A673 (cell line): ENCODE data around the gene POLDIP2. TPM values are rescaled to one million over a fixed set of nuclear protein-coding genes. Genes with fewer than 3 reads are reported as not detected.

Experiments
- BruUV-seq: library from RNA; stranded (reverse); fragments of 400-500 nt; replicated peaks from 2 replicates; lab custom pipeline; 2021; lab: Mats Ljungman, UMichigan
- CTCF ChIA-PET: fragments of 300-600 bp; sonication (Branson Sonifier 250); formaldehyde crosslinking; loops from one replicate; lab custom pipeline; 2022; ENCODE audit warnings: antibody characterized with exemption; lab: Charles Lee
- POLR2A ChIA-PET: fragments of 300-600 bp; sonication (Branson Sonifier 250); formaldehyde crosslinking; loops from one replicate; lab custom pipeline; 2022; ENCODE audit warnings: antibody characterized with exemption; ENCODE audit not compliant: low non-redundant PET; lab: Charles Lee
- DNase-seq: peaks from one replicate; pipeline ENCODE4 v3.0.0-alpha.2; 2015; ENCODE audit warnings: low spot score
- H3K27ac ChIP-seq: fragments of 200-600 bp; sonication (generic); 2 replicates; pipeline ENCODE4 v1.5.1; 2016; ENCODE audit warnings: mixed run types, low read depth, mild to moderate bottlenecking, mixed read lengths, antibody characterized with exemption, low read length; ENCODE audit not compliant: poor library complexity, severe bottlenecking
- H3K27me3 ChIP-seq: fragments of 200-600 bp; sonication (generic); replicated peaks from 2 replicates; pipeline ENCODE4 v1.6.1; 2017; ENCODE audit warnings: mixed run types, low read depth, mild to moderate bottlenecking, mixed read lengths, antibody characterized with exemption, low read length; ENCODE audit not compliant: insufficient read depth, poor library complexity
- H3K36me3 ChIP-seq: fragments of 200-600 bp; sonication (generic); 2 replicates; pipeline ENCODE4 v1.6.1; 2016; ENCODE audit warnings: mixed run types, mild to moderate bottlenecking, mixed read lengths, antibody characterized with exemption, low read length; ENCODE audit not compliant: insufficient read depth, poor library complexity, severe bottlenecking
- H3K4me1 ChIP-seq: fragments of 200-600 bp; sonication (generic); 2 replicates; pipeline ENCODE4 v1.6.1; 2017; ENCODE audit warnings: mixed run types, mild to moderate bottlenecking, mixed read lengths, antibody characterized with exemption, low read length; ENCODE audit not compliant: insufficient read depth, poor library complexity, severe bottlenecking
- H3K4me3 ChIP-seq: fragments of 200-600 bp; sonication (generic); 2 replicates; pipeline ENCODE4 v1.5.1; 2016; ENCODE audit warnings: low read depth, mixed run types, mild to moderate bottlenecking, mixed read lengths, low read length; ENCODE audit not compliant: poor library complexity, severe bottlenecking
- H3K9me3 ChIP-seq: fragments of 200-600 bp; sonication (generic); 2 replicates; pipeline ENCODE4 v1.6.1; 2016; ENCODE audit warnings: mixed run types, low read depth, mild to moderate bottlenecking, mixed read lengths, antibody characterized with exemption, low read length; ENCODE audit not compliant: poor library complexity, severe bottlenecking
- EZH2 ChIP-seq: fragments of 200-600 bp; sonication (generic); IDR thresholded peaks from 2 replicates; pipeline ENCODE4 v1.6.1; 2017; ENCODE audit warnings: borderline replicate concordance, low read depth, mild to moderate bottlenecking, mixed read lengths, antibody characterized with exemption, low read length; ENCODE audit not compliant: poor library complexity, severe bottlenecking
- intact Hi-C: fragments of 100-400 bp; cut with micrococcal nuclease; formaldehyde crosslinking; loops from one replicate; pipeline ENCODE4 v1.10.0; 2022; ENCODE audit not compliant: unreplicated experiment
- total RNA-seq: library from RNA; stranded (reverse); gene quantifications from 2 replicates; pipeline ENCODE4 v1.2.3, GENCODE V29; 2021
- TF ChIP-seq, protein P1 (sequence below): fragments of 300-800, 200-600 bp; sonication (generic); conservative IDR thresholded peaks from 2 replicates; pipeline ENCODE4 v1.5.1; 2017; ENCODE audit warnings: low read depth, mild to moderate bottlenecking, antibody characterized with exemption, low read length, moderate library complexity, mixed read lengths

Gene POLDIP2
- total RNA-seq, 1 experiment from 2014 or later, result 115 TPM

DNA sequence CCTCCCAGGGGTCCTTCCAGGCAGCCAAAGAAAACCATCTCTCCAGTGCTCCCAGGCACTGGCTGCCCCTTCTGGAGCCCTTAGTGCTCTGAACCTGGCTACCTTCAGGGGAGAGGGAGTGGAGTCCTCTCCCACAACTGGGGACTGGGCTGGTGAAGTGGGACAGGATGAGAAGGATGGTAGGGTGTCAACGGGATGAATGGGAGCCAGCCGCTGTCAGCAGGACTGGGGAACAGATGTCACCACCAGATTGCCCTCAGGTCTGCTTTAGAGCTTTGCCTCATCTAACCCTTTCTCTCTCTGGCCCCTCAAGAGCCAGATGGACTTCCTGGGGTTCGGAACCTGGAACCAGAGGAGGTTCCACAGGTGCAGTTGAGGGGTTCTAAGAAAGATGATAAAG, 8.2 kb upstream of the POLDIP2 start:
- Histone ChIP-seq H3K4me1 (peaks cover 3% of the 10 kb centered on the region), H3K27me3 (no peaks in the 10 kb centered on the region), H3K36me3 (peaks cover 20% of the 10 kb centered on the region), H3K9me3 (no peaks in the 10 kb centered on the region), H3K4me3 (no peak overlapping the region), H3K27ac (no peak overlapping the region)
- ChIA-PET CTCF (no interaction called here), POLR2A (no interaction called here)
- no peak for TF ChIP-seq EZH2
- TF ChIP-seq, protein P1, sequence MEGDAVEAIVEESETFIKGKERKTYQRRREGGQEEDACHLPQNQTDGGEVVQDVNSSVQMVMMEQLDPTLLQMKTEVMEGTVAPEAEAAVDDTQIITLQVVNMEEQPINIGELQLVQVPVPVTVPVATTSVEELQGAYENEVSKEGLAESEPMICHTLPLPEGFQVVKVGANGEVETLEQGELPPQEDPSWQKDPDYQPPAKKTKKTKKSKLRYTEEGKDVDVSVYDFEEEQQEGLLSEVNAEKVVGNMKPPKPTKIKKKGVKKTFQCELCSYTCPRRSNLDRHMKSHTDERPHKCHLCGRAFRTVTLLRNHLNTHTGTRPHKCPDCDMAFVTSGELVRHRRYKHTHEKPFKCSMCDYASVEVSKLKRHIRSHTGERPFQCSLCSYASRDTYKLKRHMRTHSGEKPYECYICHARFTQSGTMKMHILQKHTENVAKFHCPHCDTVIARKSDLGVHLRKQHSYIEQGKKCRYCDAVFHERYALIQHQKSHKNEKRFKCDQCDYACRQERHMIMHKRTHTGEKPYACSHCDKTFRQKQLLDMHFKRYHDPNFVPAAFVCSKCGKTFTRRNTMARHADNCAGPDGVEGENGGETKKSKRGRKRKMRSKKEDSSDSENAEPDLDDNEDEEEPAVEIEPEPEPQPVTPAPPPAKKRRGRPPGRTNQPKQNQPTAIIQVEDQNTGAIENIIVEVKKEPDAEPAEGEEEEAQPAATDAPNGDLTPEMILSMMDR, result no peak
- no TSS peak for BruUV-seq
- DNase-seq, result no peak
- intact Hi-C loops, result no loop called here

DNA sequence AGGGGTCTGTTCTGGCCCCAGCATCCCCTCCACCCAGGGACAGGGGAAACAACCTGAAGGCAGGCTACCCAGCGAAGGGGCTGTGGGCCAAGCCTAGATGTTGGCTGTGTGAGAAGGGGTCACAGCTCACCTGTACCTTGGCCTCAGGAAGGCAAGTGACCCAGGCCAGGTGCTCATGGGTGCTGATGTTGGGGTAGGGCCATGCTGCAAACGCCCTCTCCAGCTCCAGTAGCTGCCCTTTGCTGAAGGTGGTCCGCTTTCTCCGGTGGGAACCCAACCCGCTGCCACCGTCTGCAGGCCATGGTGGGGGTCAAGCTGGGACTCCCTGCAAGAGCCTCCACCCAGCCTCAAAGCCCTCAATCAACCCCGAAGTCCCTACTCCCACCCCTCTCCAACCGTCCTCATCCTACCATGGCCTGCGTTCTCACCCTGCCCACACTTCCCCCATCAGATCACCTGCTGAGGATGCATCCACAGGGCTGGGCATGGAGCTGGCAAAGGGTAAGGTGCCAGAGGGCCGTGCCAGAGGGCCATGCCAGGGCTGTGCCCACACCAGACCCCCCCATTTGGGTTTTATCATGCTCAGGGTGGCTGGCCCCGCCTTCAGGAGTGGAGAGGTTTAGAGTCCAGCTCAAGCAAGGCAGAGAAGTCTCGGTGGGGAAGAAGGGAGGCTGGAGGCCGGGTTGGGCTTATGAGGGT, 7.5 kb upstream of the POLDIP2 start, which contains the start of gene SEBOX:
Gene SEBOX (minus strand): TSS at position 535 of the 699 bp plus-strand sequence. CDS start 48 bp downstream, at position 487.
- intact Hi-C loops, result no loop called here
- Histone ChIP-seq H3K4me3 (no peak within 1 kb of the TSS), H3K27ac (no peak within 1 kb of the TSS), H3K36me3 (peaks cover 24% of the 10 kb centered on the region), H3K4me1 (no peaks in the 10 kb centered on the region), H3K27me3 (no peaks in the 10 kb centered on the region), H3K9me3 (no peaks in the 10 kb centered on the region)
- POLR2A ChIA-PET, result no interaction called here
- no peak for DNase-seq
- CTCF ChIA-PET, result no interaction called here
- TF ChIP-seq, protein P1, result no peak
- no peak for TF ChIP-seq EZH2
- no TSS peak for BruUV-seq

GRCh38 chr17:28363776-28364650, 6.7 kb upstream of the POLDIP2 start:
- DNase-seq, result no peak
- H3K4me1 ChIP-seq, result no peaks in the 10 kb centered on the region
- no TSS peak for BruUV-seq
- no peaks in the 10 kb centered on the region for H3K27me3 ChIP-seq
- TF ChIP-seq, protein P1, result no peak
- no peak for TF ChIP-seq EZH2
- intact Hi-C loops, result no loop called here
- CTCF ChIA-PET, result no interaction called here
- peaks cover 30% of the 10 kb centered on the region for H3K36me3 ChIP-seq
- no peak overlapping the region for H3K27ac ChIP-seq
- POLR2A ChIA-PET, result no interaction called here
- H3K4me3 ChIP-seq, result no peak overlapping the region
- no peaks in the 10 kb centered on the region for H3K9me3 ChIP-seq
